ENCODE data around the gene CYP3A4.
"Not testable (repeated sequence)": the region's sequence is repeated elsewhere in the genome, so short reads cannot be mapped to it uniquely, and the experiment has no call there.

The CYP3A4 gene

GRCh38 chr7:99751322-99752052 is 32.5 kb downstream of the CYP3A4 start:
- DNase-seq, result not testable (repeated sequence)

DNA sequence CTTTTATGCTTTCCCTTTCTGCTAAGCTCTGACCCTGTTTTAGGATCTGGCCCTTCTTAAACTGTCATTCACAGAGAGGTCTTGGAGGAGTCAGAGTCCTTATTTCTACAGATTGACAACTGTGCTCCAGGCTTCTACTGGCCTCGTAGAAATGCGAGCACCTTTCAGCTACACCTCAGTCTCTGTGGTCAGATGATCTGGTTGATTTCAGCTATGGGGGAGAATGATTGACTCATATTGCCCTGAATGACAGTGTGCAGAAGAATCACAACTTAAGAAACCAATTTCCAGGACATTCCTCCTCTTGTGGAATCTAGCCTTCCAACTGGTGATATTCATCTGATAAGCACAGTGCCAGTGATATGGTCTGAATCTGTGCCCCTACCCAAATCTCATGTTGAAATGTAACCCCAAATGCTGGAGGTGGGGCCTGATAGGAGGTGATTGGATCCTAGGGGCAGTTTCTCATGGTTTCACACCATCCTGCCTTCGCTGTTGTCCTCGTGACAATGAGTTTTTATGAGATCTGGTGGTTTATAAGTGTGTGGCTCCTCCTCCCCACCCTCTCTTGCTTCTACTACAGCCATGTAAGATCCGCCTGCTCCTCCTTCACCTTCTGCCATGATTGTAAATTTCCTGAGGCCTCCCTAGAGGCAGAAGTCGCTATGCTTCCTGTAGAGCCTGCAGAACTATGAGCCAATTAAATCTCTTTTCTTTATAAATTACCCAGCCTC is 35.0 kb downstream of the CYP3A4 start:
- DNase-seq, result no peak

DNA sequence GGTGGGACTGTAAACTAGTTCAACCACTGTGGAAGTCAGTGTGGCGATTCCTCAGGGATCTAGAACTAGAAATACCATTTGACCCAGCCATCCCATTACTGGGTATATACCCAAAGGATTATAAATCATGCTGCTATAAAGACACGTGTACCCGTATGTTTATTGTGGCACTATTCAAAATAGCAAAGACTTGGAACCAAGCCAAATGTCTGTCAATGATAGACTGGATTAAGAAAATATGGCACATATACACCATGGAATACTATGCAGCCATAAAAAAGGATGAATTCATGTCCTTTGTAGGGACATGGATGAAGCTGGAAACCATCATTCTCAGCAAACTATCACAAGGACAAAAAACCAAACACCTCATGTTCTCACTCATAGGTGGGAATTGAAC is 37.1 kb downstream of the CYP3A4 start:
- DNase-seq, result not testable (repeated sequence)

GRCh38 chr7:99745395-99745794 is 38.6 kb downstream of the CYP3A4 start:
- DNase-seq, result not testable (repeated sequence)

DNA sequence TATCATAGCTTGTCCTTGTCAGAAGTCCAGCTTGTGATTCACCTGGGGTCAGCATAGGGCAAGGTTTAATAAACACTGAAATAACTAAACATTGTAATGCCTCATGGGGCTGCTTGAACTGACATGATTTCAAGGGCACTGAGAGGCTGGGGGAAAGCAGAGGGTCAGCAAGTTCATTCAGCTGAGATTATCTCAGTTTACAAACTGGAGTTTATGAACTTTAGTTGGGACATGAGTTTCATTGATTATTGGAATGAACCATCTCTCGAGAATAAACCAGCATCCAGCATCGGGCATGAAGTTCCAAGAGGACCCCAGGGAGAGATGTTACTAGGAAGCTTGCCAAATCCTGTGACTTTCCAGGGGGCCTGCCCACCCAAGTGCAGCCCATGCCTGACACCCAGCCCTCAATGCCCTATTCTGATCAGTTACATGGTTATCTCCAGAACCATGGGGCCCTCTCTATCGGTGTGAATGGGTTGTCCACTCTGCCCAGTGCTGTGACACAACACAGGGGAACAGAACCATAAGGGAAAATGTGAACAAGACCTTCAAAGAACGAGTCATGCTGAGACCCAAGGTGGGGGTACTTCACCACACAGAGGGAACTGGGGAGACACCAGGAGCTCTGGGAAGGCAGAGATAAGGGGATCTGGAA is 41.1 kb downstream of the CYP3A4 start:
- no peak for DNase-seq

DNA sequence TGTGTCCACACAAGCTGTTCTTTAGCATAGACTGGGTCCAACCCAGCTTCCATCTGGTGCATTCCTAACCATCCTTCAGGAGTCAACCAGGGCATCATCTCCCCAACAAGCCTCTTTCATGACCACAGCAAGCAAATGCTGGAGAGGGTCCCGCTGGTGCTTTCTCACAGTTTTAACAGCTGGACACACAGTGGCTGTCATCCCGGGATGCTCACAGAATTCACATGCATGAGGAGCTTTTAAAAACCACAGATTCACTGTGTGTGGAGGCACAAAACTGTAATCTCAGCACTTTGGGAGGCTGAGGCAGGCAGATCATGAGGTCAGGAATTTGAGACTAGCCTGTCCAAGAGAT is 42.6 kb downstream of the CYP3A4 start:
- DNase-seq, result no peak

- no peak for DNase-seq
These were observed 43.2 kb downstream of the CYP3A4 start for GRCh38 chr7:99740573-99741440.

GRCh38 chr7:99739699-99740572 is 44.0 kb downstream of the CYP3A4 start:
- no peak for DNase-seq

- no peak for DNase-seq
These were observed 46.3 kb downstream of the CYP3A4 start for GRCh38 chr7:99737726-99738125.

GRCh38 chr7:99736667-99737066 is 47.3 kb downstream of the CYP3A4 start:
- not testable (repeated sequence) for DNase-seq

DNA sequence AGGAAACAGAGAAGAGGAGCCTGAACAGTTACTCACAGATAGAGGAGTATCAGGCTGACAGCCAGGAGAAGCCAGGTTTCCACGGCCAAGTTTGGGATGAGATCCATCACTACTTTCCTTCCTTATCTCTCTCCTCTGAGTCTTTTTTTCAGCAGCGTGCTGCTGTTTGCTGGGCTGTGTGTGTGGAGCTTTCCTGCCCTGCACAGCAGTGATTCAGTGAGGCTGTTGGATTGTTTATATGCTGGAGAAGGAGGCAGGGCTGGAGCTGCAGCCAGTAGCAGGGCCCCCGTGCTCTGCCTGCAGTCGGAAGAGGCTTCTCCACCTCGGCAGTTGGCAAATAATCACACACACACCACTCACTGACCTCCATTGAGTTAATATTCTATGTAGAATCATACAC is 49.0 kb downstream of the CYP3A4 start, which contains the start of gene CYP3A7:
TSS of gene CYP3A7 (minus strand) at position 210 of the 400 bp plus-strand sequence. CDS start at position 107, 103 bp downstream.
- no peak for DNase-seq

DNA sequence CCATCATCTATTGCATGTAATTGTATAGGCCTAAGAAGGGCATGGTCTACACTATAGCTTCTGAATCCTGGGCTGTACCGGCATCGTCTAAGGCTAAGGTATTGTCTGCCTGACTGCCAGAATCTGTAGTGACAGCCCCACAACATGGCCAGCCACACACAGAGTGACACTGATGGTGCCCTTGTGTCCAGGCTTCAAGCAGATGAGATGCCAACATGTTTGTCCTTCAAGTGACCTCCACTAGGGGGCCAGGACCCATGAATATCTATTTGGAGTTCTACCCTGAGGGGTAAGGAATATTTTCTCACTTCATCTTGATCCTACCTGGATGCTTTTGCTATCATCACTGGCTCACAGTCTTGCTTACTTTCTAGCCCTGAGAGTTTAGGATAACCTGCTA is 50.5 kb downstream of the CYP3A4 start:
- DNase-seq, result no peak

GRCh38 chr7:99733003-99733402 is 51.0 kb downstream of the CYP3A4 start:
- no peak for DNase-seq

DNA sequence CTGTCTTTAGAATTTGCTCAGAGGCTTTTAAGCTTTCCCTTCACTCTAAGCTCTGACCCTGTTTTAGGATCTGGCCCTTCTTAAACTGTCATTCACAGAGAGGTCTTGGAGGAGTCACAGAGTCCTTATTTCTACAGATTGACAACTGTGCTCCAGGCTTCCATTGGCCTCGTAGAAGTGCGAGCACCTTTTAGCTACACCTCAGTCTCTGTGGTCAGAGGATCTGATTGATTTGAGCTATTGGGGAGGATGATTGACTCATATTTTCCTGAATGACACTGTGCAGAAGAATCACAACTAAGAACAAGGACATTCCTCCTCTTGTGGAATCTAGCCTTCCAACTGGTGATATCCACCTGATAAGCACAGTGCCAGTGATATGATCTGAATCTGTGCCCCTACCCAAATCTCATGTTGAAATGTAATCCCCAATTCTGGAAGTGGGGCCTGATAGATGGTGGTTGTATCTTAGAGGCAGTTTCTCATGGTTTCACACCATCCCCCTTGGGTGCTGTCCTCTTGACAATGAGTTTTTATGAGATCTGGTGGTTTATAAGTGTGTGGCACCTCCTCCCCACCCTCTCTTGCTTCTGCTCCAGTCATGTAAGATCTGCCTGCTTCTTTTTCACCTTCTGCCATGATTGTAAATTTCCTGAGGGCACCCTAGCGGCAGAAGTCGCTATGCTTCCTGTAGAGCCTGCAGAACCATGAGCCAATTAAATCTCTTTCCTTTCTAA is 52.2 kb downstream of the CYP3A4 start:
- no peak for DNase-seq

- no peak for DNase-seq
These were observed 53.0 kb downstream of the CYP3A4 start for GRCh38 chr7:99730992-99731391.

DNA sequence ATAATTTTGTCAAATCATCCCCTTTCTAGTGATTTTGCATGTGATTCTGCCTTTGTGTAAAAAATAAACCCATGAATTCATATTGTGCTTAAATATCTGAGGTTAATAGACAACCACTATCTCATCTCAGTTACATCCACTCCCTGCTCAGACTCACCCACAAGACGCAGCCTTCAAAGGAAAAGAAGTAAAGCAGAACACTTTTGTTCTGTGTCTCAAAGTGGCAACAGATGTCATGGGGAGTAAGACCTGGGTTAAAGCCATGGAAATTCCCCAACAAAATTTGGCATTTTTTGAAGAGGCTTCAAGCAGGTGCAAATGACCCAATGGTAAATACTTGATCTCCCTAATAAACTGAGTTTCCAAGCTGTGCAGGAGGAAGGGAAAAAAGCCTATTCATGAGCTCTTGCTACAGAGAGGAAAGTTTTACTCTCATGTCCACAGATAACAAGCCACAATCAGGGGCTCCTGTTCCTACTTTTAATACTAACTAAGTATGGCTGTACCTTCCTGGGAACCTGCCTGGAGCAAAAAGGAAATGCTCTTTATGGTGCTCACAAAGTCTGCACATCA is 53.7 kb downstream of the CYP3A4 start:
- no peak for DNase-seq

DNA sequence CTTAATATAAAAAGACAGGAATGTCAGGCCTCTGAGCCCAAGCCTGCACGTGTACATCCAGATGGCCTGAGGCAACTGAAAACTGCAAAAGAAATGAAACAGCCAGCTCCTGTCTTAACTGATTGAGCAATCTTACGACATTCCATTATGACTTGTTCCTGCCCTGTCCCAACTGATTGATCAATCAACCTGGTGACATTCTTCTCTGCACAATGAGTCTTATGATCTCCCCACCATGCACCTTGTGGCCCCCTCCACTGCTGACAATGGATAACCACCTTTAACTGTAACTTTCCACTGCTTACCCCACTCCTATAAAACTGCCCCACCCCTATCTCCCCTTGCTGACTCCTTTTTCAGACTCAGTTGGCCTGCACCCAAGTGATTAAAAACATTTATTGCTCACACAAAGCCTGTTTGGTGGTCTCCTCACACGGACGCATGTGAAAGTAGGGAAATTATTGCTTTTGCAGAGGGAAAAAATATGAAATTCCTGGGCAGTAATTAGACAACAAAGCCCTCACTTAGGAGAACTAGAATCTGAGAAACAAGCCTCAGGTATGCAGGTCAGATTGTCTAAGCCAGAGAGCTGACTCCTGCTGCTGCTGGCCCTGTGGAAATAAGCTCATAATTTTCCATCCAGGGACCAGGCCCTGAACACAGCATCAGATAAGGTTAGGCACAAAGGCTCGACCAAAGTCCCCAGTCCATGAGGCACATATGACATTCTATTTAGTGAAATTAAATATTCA is 54.3 kb downstream of the CYP3A4 start:
- no peak for DNase-seq

GRCh38 chr7:99728615-99729014 is 55.4 kb downstream of the CYP3A4 start:
- no peak for DNase-seq

- DNase-seq, result not testable (repeated sequence)
These were observed 60.8 kb downstream of the CYP3A4 start for GRCh38 chr7:99723201-99723600.

Data from activated CD4-positive, CD25-positive, alpha-beta regulatory T cell treated with anti-CD3 and anti-CD28 coated beads, Interleukin-2, amount 50 U/mL, for 72 hours (primary cell).